Measurements from ENCODE around the gene PRR22. TPM values are rescaled to one million over a fixed set of nuclear protein-coding genes. Genes with fewer than 3 reads are reported as not detected.

PRR22 gene
- total RNA-seq, 1 experiment from 2014 or later, result 8.1 TPM

DNA sequence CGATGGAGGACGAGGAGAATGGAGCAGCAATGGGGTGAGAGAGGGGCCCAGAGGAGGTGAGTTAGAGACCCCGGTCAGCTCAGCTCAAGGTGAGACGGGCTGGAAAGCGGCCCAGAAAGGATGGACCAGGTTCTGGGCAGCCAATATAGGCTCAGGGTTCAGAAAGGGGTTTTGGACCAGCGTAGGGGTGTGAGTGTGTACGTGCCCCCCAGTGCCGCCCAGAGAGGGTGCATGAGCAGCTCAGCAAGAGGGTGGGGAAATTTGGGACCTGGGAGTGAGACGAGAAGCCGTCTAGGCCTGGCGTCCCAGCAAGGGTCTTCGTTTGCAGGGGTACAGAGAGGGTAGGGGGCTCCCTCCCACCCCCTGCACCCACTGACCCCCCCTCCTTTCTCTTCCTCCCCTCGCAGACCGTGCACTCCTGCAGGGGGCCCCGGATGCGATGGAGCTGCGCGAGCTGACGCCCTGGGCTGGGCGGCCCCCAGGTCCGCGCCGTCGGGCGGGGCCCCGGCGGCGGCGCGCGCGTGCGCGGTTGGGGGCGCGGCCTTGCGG is 42.9 kb upstream of the PRR22 start:
- H4K8ac ChIP-seq (replicated peaks; ENCODE audit: insufficient read length, low read depth, low read length), result no peak overlapping the region
- H3K4me3 Mint-ChIP-seq, result peak overlapping the region; percentile 85 to 93
- H3K4me1 ChIP-seq (ENCODE audit: insufficient read depth, low read length), result no peaks in the 10 kb centered on the region
- H2BK12ac ChIP-seq (ENCODE audit: insufficient read length, low read depth, low read length), result no peak overlapping the region
- peaks cover 12% of the 10 kb centered on the region for H3K23me2 ChIP-seq (ENCODE audit: insufficient read length, low read depth, low read length, poor library complexity, severe bottlenecking)
- H3K27me3 ChIP-seq (ENCODE audit: insufficient read depth, low read length), result no peaks in the 10 kb centered on the region
- no peak overlapping the region for H3K56ac ChIP-seq (ENCODE audit: insufficient read length, low read depth, low read length)
- H3K23ac ChIP-seq (ENCODE audit: insufficient read length, low read depth, low read length), result no peak overlapping the region
- no peak overlapping the region for H2BK20ac ChIP-seq (ENCODE audit: low read depth, low read length, poor library complexity, severe bottlenecking)
- no peak overlapping the region for H2AK5ac ChIP-seq (ENCODE audit: insufficient read length, low read length)
- H2BK15ac ChIP-seq (ENCODE audit: low read depth, low read length), result no peak overlapping the region
- H3K79me2 ChIP-seq (ENCODE audit: insufficient read depth, low read length), result no peaks in the 10 kb centered on the region
- peaks cover 2 to 16% of the 10 kb centered on the region in 2 experiments; a peak in 2 of 4 replicates for H3K4me1 Mint-ChIP-seq
- H3K27ac ChIP-seq (ENCODE audit: insufficient read length, low read depth, low read length), result no peak overlapping the region
- H3K9me3 ChIP-seq (ENCODE audit: control insufficient read depth, low read depth, low read length), result no peaks in the 10 kb centered on the region
- TF ChIP-seq, protein P1, sequence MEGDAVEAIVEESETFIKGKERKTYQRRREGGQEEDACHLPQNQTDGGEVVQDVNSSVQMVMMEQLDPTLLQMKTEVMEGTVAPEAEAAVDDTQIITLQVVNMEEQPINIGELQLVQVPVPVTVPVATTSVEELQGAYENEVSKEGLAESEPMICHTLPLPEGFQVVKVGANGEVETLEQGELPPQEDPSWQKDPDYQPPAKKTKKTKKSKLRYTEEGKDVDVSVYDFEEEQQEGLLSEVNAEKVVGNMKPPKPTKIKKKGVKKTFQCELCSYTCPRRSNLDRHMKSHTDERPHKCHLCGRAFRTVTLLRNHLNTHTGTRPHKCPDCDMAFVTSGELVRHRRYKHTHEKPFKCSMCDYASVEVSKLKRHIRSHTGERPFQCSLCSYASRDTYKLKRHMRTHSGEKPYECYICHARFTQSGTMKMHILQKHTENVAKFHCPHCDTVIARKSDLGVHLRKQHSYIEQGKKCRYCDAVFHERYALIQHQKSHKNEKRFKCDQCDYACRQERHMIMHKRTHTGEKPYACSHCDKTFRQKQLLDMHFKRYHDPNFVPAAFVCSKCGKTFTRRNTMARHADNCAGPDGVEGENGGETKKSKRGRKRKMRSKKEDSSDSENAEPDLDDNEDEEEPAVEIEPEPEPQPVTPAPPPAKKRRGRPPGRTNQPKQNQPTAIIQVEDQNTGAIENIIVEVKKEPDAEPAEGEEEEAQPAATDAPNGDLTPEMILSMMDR (conservative IDR thresholded peaks at IDR 0.05), result no peak
- H3K9ac ChIP-seq (ENCODE audit: extremely low read depth, insufficient read length, low read length), result no peak overlapping the region
- no peak overlapping the region for H2BK120ac ChIP-seq (ENCODE audit: low read depth, low read length, poor library complexity, severe bottlenecking)
- no peak overlapping the region for H3T11ph ChIP-seq (ENCODE audit: low read length)
- no peak overlapping the region for H2BK5ac ChIP-seq (ENCODE audit: insufficient read length, low read length)
- H3K36me3 Mint-ChIP-seq (ENCODE audit: insufficient read depth in 1 of 3, low read depth in 3 of 3), result no peaks in the 10 kb centered on the region
- no peak overlapping the region for H3K14ac ChIP-seq (ENCODE audit: insufficient read depth, low read length)
- peak overlapping the region in 1 of 3 experiments; percentile 95; a peak in 3 of 7 replicates for H3K27ac Mint-ChIP-seq
- no peak overlapping the region for H4K91ac ChIP-seq (ENCODE audit: insufficient read length, low read depth, low read length)
- no peaks in the 10 kb centered on the region for H4K20me1 ChIP-seq (ENCODE audit: control insufficient read depth, insufficient read depth, insufficient read length)
- peaks cover 14% of the 10 kb centered on the region for H3K27me3 Mint-ChIP-seq (ENCODE audit: low read depth)
- H4K5ac ChIP-seq (ENCODE audit: insufficient read length, low read depth, low read length), result no peak overlapping the region
- H3K4ac ChIP-seq (ENCODE audit: low read depth, low read length), result no peak overlapping the region
- H3K79me1 ChIP-seq (ENCODE audit: insufficient read depth, low read depth, low read length, poor library complexity, severe bottlenecking), result no peaks in the 10 kb centered on the region
- H3K9me3 Mint-ChIP-seq, result peaks cover 0 to 1% of the 10 kb centered on the region in 2 experiments; a peak in 3 of 5 replicates
- peak overlapping the region; percentile 32 for H3K18ac ChIP-seq (ENCODE audit: insufficient read length, low read depth, low read length)
- no peak for DNase-seq
- peak overlapping the region; percentile 85 for H3K4me2 ChIP-seq (ENCODE audit: insufficient read depth, insufficient read length, low read length)
- H2AFZ ChIP-seq (ENCODE audit: low read length), result no peak overlapping the region
- no CpG with 5 or more reads among the region's 37 CpGs for WGBS (ENCODE audit: extremely low coverage, insufficient read length, low lambda C conversion rate)

Data from H9 (cell line).